ACC112 (cell line): ENCODE results near the gene COL1A2.

ENCODE experiments used
- H2AFZ ChIP-seq: fragments of 200-600 bp; sonication (generic); one replicate; pipeline ENCODE4 v1.6.0; 2017; ENCODE audit warnings: antibody characterized with exemption, low read length; ENCODE audit not compliant: unreplicated experiment
- H3K27ac ChIP-seq: fragments of 200-600 bp; sonication (generic); 2 replicates; pipeline ENCODE4 v1.5.1; 2014; ENCODE audit warnings: low read depth, mild to moderate bottlenecking, antibody characterized with exemption, low read length, moderate library complexity
- H3K27me3 ChIP-seq: fragments of 200-600 bp; sonication (generic); 2 replicates; pipeline ENCODE4 v1.6.1; 2014; ENCODE audit warnings: mild to moderate bottlenecking, antibody characterized with exemption, low read length, moderate library complexity, mixed read lengths; ENCODE audit not compliant: insufficient read depth
- H3K36me3 ChIP-seq: fragments of 200-600 bp; sonication (generic); 2 replicates; pipeline ENCODE4 v1.6.1; 2016; ENCODE audit warnings: mild to moderate bottlenecking, antibody characterized with exemption, low read length, moderate library complexity, mixed read lengths; ENCODE audit not compliant: insufficient read depth
- H3K4me1 ChIP-seq: fragments of 200-600 bp; sonication (generic); one replicate; pipeline ENCODE4 v1.6.1; 2016; ENCODE audit warnings: low read length, mixed read lengths; ENCODE audit not compliant: insufficient read depth, unreplicated experiment, control insufficient read depth
- H3K4me3 ChIP-seq: fragments of 200-600 bp; sonication (generic); 2 replicates; pipeline ENCODE4 v1.5.1; 2014; ENCODE audit warnings: mild to moderate bottlenecking, low read depth, low read length
- H3K79me2 ChIP-seq: fragments of 200-600 bp; sonication (generic); one replicate; pipeline ENCODE4 v1.6.0; 2016; ENCODE audit warnings: low read length; ENCODE audit not compliant: control insufficient read depth, unreplicated experiment, insufficient read depth

Gene COL1A2

DNA sequence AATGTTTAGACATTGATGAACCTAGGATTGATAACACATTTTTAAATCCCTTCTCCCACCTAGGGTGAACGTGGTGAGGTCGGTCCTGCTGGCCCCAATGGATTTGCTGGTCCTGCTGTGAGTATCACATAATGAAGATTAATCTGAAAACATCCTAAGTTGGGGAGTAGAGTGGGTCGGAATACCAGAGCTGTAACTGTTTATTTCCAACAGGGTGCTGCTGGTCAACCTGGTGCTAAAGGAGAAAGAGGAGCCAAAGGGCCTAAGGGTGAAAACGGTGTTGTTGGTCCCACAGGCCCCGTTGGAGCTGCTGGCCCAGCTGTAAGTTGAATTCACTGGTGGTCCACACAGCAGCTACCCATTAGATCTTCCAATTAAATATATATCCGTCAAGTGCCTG lies 25.6 kb downstream of the COL1A2 start:
- H2AFZ ChIP-seq = no peak overlapping the region
- no peak overlapping the region for H3K4me3 ChIP-seq
- peaks cover 89% of the 10 kb centered on the region for H3K4me1 ChIP-seq
- peaks cover 56% of the 10 kb centered on the region for H3K79me2 ChIP-seq
- peak overlapping the region; percentile 93 for H3K27ac ChIP-seq
- no peaks in the 10 kb centered on the region for H3K27me3 ChIP-seq
- peaks cover 93% of the 10 kb centered on the region for H3K36me3 ChIP-seq

DNA sequence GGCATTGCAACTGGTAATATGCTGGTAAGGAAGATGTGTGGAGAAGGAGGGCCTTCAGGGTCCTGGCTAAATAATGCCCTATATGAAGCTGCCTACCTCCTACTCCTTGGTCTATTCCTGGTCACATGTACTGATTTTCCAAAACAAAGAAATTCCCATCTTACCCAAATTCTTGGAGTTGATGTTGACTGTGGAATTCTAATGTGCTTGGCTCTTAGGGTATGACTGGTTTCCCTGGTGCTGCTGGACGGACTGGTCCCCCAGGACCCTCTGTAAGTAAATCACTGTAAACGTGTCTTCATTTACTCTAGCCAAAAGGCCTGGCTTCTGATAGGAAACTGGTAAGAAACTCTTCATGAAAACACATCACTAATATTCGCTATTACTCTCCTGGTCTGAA lies 27.0 kb downstream of the COL1A2 start:
- no peak overlapping the region for H3K4me3 ChIP-seq
- peaks cover 94% of the 10 kb centered on the region for H3K36me3 ChIP-seq
- H3K79me2 ChIP-seq = peaks cover 52% of the 10 kb centered on the region
- no peak overlapping the region for H2AFZ ChIP-seq
- H3K27me3 ChIP-seq = no peaks in the 10 kb centered on the region
- peak overlapping the region; percentile 93 for H3K27ac ChIP-seq
- H3K4me1 ChIP-seq = peaks cover 80% of the 10 kb centered on the region

DNA sequence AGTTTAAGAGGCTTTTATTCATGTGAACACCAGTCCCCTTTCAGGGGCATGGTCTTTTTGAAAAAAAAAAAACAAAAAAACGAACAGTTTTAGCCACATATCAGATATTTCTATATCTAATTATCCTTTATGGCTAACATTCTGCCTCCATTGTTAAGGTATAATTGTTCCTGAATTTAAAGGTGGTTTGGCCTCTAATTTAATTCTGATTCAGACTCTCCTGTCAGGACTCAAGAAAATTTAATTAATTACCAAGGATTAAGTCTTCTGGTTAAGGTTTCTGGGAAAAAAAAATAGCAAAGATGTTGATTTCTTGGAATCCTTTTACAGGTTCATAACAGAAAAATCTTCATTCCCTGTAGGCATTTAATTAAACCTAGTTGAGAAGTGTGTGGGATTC lies 27.4 kb downstream of the COL1A2 start:
- peaks cover 94% of the 10 kb centered on the region for H3K36me3 ChIP-seq
- peaks cover 76% of the 10 kb centered on the region for H3K4me1 ChIP-seq
- H3K27me3 ChIP-seq = no peaks in the 10 kb centered on the region
- no peak overlapping the region for H2AFZ ChIP-seq
- peak overlapping the region; percentile 93 for H3K27ac ChIP-seq
- no peak overlapping the region for H3K4me3 ChIP-seq
- H3K79me2 ChIP-seq = peaks cover 47% of the 10 kb centered on the region

DNA sequence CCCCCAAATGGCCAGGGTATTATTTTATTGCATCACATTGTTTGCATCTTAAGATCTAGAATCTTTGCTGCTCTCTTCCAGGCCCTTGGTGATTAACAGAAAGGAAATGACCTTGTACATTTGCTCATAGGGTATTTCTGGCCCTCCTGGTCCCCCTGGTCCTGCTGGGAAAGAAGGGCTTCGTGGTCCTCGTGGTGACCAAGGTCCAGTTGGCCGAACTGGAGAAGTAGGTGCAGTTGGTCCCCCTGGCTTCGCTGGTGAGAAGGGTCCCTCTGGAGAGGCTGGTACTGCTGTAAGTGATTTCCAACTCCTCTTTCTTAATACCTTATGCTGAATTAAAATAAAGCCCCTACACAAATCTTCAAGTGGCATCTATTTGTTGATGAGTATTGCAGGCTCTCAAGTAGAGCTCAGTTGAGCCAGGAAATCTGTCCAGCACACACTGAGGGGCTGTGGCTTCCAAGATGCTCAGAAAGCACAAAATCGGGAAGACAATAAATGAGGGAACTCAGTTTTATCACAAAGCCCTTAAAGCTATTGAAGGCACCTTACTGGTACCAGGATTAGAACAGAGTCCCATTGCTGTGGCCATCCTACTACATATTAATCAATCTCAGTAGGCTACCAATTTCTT lies 28.2 kb downstream of the COL1A2 start:
- peaks cover 39% of the 10 kb centered on the region for H3K79me2 ChIP-seq
- no peaks in the 10 kb centered on the region for H3K27me3 ChIP-seq
- H3K27ac ChIP-seq = peak overlapping the region; percentile 93
- no peak overlapping the region for H2AFZ ChIP-seq
- H3K36me3 ChIP-seq = peaks cover 94% of the 10 kb centered on the region
- peaks cover 68% of the 10 kb centered on the region for H3K4me1 ChIP-seq
- H3K4me3 ChIP-seq = no peak overlapping the region

DNA sequence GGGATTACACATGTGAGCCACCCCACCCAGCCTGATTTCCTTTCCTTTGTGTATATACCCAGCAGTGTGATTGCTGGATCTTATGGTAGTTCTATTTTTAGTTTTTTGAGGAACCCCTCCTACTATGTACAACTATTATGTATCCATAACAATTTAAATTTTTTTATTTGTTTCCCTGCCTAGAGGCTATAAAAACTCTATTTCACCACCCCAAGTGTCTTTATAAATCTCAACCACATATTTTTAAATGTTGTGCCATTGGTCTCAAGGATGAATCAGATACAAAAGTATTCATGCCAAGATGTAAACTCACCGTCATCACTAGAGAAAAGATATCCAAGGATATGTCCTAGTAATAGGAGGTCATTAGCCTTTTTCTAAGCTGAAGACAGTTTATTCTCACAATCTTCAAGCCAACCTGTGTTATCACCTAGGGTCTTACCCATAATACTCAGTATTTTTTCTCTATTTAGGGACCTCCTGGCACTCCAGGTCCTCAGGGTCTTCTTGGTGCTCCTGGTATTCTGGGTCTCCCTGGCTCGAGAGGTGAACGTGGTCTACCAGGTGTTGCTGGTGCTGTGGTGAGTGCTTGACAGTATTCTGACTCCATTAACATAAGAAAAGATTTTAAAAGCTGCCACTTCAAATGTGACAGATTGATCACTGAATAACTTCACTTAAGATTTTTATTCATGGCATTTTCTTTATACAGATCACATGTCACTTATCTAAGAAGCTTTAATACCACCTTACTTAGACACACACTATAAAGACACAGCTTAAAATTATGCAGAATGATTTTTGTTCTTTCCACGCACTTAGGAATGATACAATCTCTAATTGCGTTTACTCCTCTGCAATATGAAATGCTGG lies 29.4 kb downstream of the COL1A2 start:
- peaks cover 32% of the 10 kb centered on the region for H3K79me2 ChIP-seq
- H3K4me3 ChIP-seq = no peak overlapping the region
- peaks cover 94% of the 10 kb centered on the region for H3K36me3 ChIP-seq
- H3K4me1 ChIP-seq = peaks cover 59% of the 10 kb centered on the region
- no peaks in the 10 kb centered on the region for H3K27me3 ChIP-seq
- no peak overlapping the region for H2AFZ ChIP-seq
- H3K27ac ChIP-seq = peak overlapping the region; percentile 93

DNA sequence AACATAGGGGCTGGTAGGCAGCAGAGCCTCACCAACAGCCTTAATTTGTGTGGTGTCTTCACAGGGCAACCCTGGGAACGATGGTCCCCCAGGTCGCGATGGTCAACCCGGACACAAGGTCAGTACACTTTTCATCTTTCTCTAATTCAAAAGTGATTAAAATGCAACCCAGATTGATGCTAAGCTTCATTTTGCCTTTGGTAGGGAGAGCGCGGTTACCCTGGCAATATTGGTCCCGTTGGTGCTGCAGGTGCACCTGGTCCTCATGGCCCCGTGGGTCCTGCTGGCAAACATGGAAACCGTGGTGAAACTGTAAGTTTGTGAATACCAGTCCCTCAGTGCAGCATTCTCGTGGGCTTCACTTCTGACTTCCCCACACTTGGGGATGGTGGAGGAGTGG lies 30.9 kb downstream of the COL1A2 start:
- Histone ChIP-seq H3K4me3 (no peak overlapping the region), H2AFZ (no peak overlapping the region), H3K36me3 (peaks cover 91% of the 10 kb centered on the region), H3K79me2 (peaks cover 20% of the 10 kb centered on the region), H3K4me1 (peaks cover 45% of the 10 kb centered on the region), H3K27me3 (no peaks in the 10 kb centered on the region), H3K27ac (peak overlapping the region; percentile 93)

DNA sequence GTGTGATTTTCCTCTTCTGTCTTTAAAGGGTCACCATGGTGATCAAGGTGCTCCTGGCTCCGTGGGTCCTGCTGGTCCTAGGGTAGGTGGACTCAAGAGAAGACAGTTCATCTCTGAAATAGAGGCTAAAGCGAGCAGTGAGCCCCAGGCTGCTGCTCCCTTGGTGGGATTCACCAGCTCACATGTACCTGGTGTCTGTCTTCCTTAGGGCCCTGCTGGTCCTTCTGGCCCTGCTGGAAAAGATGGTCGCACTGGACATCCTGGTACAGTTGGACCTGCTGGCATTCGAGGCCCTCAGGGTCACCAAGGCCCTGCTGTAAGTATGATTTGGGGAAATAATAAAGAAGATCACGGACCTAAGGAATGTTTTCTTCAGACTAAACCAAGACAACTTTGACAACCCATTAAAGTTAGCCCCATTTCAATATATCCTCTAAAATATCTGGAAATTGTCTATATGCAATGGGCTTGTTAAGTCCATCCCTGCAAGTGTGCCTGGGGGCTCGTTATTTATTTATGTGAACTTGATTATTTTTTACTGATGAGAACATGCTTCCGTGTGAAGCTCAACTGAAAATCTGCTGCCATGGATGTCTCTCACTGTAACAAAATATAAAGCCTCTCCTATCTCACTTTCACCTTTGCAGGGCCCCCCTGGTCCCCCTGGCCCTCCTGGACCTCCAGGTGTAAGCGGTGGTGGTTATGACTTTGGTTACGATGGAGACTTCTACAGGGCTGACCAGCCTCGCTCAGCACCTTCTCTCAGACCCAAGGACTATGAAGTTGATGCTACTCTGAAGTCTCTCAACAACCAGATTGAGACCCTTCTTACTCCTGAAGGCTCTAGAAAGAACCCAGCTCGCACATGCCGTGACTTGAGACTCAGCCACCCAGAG lies 32.5 kb downstream of the COL1A2 start:
- Histone ChIP-seq H2AFZ (no peak overlapping the region), H3K4me1 (peaks cover 28% of the 10 kb centered on the region), H3K79me2 (peaks cover 11% of the 10 kb centered on the region), H3K27ac (peak overlapping the region; percentile 93), H3K36me3 (peaks cover 79% of the 10 kb centered on the region), H3K27me3 (no peaks in the 10 kb centered on the region), H3K4me3 (no peak overlapping the region)

DNA sequence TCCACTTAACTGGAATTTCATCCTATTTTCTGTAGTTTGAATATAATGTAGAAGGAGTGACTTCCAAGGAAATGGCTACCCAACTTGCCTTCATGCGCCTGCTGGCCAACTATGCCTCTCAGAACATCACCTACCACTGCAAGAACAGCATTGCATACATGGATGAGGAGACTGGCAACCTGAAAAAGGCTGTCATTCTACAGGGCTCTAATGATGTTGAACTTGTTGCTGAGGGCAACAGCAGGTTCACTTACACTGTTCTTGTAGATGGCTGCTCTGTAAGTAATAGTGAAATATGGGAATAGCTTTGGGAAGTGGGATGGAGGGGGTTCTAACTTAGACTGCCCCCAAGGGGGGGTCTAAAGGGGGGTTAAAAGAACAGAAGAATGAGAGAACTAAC lies 34.5 kb downstream of the COL1A2 start:
- H3K4me3 ChIP-seq = no peak overlapping the region
- H3K79me2 ChIP-seq = peaks cover 11% of the 10 kb centered on the region
- H3K36me3 ChIP-seq = peaks cover 65% of the 10 kb centered on the region
- no peaks in the 10 kb centered on the region for H3K27me3 ChIP-seq
- H3K4me1 ChIP-seq = peaks cover 10% of the 10 kb centered on the region
- no peak overlapping the region for H2AFZ ChIP-seq
- H3K27ac ChIP-seq = 0 out of 2 replicates have a peak overlapping the region, but pooled peaks have one; percentile 93

DNA sequence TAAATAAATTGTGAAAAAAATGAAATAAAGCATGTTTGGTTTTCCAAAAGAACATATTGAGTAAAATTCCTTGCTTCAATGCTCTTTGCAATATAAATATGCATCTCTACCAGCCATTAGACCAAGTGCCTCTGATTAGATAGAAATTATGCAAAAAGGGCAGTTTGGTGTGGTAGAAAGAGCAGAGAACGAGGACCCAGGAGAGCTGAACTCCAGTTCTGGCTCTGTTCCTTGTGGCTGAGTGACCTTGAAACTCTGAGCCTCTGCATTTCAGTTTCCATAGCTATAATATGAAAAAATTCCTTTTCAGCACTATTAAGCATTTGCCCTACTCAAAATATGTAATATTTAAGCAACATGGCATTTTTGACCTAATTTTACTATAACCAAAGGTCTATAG lies 36.5 kb downstream of the COL1A2 start:
- H3K36me3 ChIP-seq = peaks cover 45% of the 10 kb centered on the region
- no peak overlapping the region for H2AFZ ChIP-seq
- H3K27ac ChIP-seq = peak overlapping the region; percentile 28
- no peaks in the 10 kb centered on the region for H3K4me1 ChIP-seq
- H3K79me2 ChIP-seq = no peaks in the 10 kb centered on the region
- no peaks in the 10 kb centered on the region for H3K27me3 ChIP-seq
- no peak overlapping the region for H3K4me3 ChIP-seq

DNA sequence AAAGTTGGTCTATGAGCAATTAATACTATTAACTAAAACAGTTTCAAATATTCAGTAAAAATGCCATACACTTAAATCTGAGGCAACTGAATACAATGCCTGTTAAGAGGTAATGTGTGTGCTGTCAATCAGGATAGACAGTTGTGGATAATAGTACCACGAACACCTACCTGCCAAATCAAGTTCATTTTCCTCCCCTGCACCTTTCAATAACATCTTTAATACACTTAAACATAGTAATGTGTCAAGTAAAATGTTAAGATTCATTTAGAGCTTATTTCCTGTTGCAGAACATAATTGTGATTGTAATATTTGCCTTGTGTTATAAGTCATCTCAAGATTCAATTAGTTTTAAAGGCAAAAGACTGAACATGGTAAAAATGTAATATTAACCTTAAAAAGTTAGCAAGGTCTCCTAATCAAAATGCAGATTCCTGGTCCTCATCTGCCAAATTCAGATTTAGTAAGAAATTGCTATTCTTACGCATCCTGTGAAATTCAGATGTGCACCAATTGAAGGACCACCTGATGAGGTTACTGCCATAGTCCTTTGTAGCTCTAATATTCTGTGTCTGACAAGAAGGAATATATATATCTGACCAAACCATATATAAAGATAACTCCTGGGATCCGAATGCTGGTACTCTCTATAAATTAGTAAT lies 37.1 kb downstream of the COL1A2 start:
- Histone ChIP-seq H3K27me3 (no peaks in the 10 kb centered on the region), H3K27ac (peak overlapping the region; percentile 28; the same call in 1 of the 2 replicates), H3K4me1 (no peaks in the 10 kb centered on the region), H3K4me3 (no peak overlapping the region), H2AFZ (no peak overlapping the region), H3K36me3 (peaks cover 39% of the 10 kb centered on the region), H3K79me2 (no peaks in the 10 kb centered on the region)
